H9 (cell line): Measurements from ENCODE around the gene PLEKHA8. TPM values are rescaled to one million over a fixed set of nuclear protein-coding genes. Genes with fewer than 3 reads are reported as not detected.
A peak's percentile ranks its signal among the peaks of the same experiment; 100 is the strongest.

ENCODE experiments used
- DNase-seq: peaks from one replicate; pipeline ENCODE4 v3.0.0-alpha.2; 2017
- H2AFZ ChIP-seq: one replicate; pipeline ENCODE4 v1.6.1; 2013; ENCODE audit warnings: mild to moderate bottlenecking, low read length, control low read depth, moderate library complexity
- H2AK5ac ChIP-seq: 2 replicates; pipeline ENCODE4 v1.6.1; 2013; ENCODE audit warnings: low read length, control low read depth, mixed read lengths; ENCODE audit not compliant: insufficient read length
- H2BK120ac ChIP-seq: one replicate; pipeline ENCODE4 v1.6.1; 2013; ENCODE audit warnings: low read depth, mild to moderate bottlenecking, low read length, control low read depth, inconsistent platforms; ENCODE audit not compliant: poor library complexity, severe bottlenecking
- H2BK12ac ChIP-seq: 2 replicates; pipeline ENCODE4 v1.6.1; 2013; ENCODE audit warnings: low read length, control low read depth, mixed read lengths, low read depth; ENCODE audit not compliant: insufficient read length
- H2BK15ac ChIP-seq: 2 replicates; pipeline ENCODE4 v1.6.1; 2013; ENCODE audit warnings: low read depth, low read length, control low read depth
- H2BK20ac ChIP-seq: one replicate; pipeline ENCODE4 v1.6.1; 2013; ENCODE audit warnings: low read depth, mild to moderate bottlenecking, low read length, control low read depth, inconsistent platforms; ENCODE audit not compliant: poor library complexity, severe bottlenecking
- H2BK5ac ChIP-seq: 2 replicates; pipeline ENCODE4 v1.6.1; 2013; ENCODE audit warnings: low read length, control low read depth, mixed read lengths; ENCODE audit not compliant: insufficient read length
- H3K14ac ChIP-seq: 2 replicates; pipeline ENCODE4 v1.6.1; 2013; ENCODE audit warnings: low read length, control low read depth; ENCODE audit not compliant: insufficient read depth
- H3K18ac ChIP-seq: 2 replicates; pipeline ENCODE4 v1.6.1; 2013; ENCODE audit warnings: low read depth, mild to moderate bottlenecking, mixed read lengths, low read length, control low read depth; ENCODE audit not compliant: insufficient read length
- H3K23ac ChIP-seq: 2 replicates; pipeline ENCODE4 v1.6.1; 2013; ENCODE audit warnings: low read length, control low read depth, mixed read lengths, low read depth; ENCODE audit not compliant: insufficient read length
- H3K23me2 ChIP-seq: 2 replicates; pipeline ENCODE4 v1.6.1; 2013; ENCODE audit warnings: low read depth, mild to moderate bottlenecking, mixed read lengths, low read length, control low read depth; ENCODE audit not compliant: insufficient read length, poor library complexity, severe bottlenecking
- H3K27ac ChIP-seq: 2 replicates; pipeline ENCODE4 v1.5.1; 2013; ENCODE audit warnings: low read length, control low read depth, mixed read lengths, low read depth; ENCODE audit not compliant: insufficient read length
- H3K27me3 ChIP-seq: 2 replicates; pipeline ENCODE4 v1.6.1; 2013; ENCODE audit warnings: low read length, control low read depth, inconsistent platforms; ENCODE audit not compliant: insufficient read depth
- H3K4ac ChIP-seq: 2 replicates; pipeline ENCODE4 v1.6.1; 2013; ENCODE audit warnings: low read depth, mild to moderate bottlenecking, control low read depth, inconsistent platforms, low read length, moderate library complexity
- H3K4me1 ChIP-seq: 2 replicates; pipeline ENCODE4 v1.6.1; 2013; ENCODE audit warnings: low read length, control low read depth, inconsistent platforms; ENCODE audit not compliant: insufficient read depth
- H3K4me2 ChIP-seq: 2 replicates; pipeline ENCODE4 v1.6.1; 2013; ENCODE audit warnings: low read length, control low read depth, mixed read lengths; ENCODE audit not compliant: insufficient read length, insufficient read depth
- H3K56ac ChIP-seq: 2 replicates; pipeline ENCODE4 v1.6.1; 2013; ENCODE audit warnings: low read depth, mild to moderate bottlenecking, mixed read lengths, low read length, control low read depth; ENCODE audit not compliant: insufficient read length
- H3K79me1 ChIP-seq: 2 replicates; pipeline ENCODE4 v1.6.1; 2013; ENCODE audit warnings: low read depth, mild to moderate bottlenecking, moderate library complexity, low read length, control low read depth, inconsistent platforms; ENCODE audit not compliant: insufficient read depth, poor library complexity, severe bottlenecking
- H3K79me2 ChIP-seq: 2 replicates; pipeline ENCODE4 v1.6.1; 2013; ENCODE audit warnings: low read length, control low read depth, inconsistent platforms; ENCODE audit not compliant: insufficient read depth
- H3K9ac ChIP-seq: 2 replicates; pipeline ENCODE4 v1.6.1; 2013; ENCODE audit warnings: low read length, control low read depth, mixed read lengths; ENCODE audit not compliant: insufficient read length; ENCODE audit errors: extremely low read depth
- H3K9me3 ChIP-seq: one replicate; pipeline ENCODE4 v1.6.1; 2013; ENCODE audit warnings: low read depth, low read length, inconsistent platforms; ENCODE audit not compliant: control insufficient read depth
- H3T11ph ChIP-seq: one replicate; pipeline ENCODE4 v1.6.1; 2013; ENCODE audit warnings: mild to moderate bottlenecking, low read length, control low read depth, inconsistent platforms
- H4K20me1 ChIP-seq: one replicate; pipeline ENCODE4 v1.6.1; 2013; ENCODE audit not compliant: control insufficient read depth, insufficient read length, insufficient read depth
- H4K5ac ChIP-seq: 2 replicates; pipeline ENCODE4 v1.6.1; 2013; ENCODE audit warnings: low read depth, mild to moderate bottlenecking, mixed read lengths, low read length, control low read depth; ENCODE audit not compliant: insufficient read length
- H4K8ac ChIP-seq: replicated peaks from 2 replicates; pipeline ENCODE4 v1.6.1; 2013; ENCODE audit warnings: low read length, control low read depth, mixed read lengths, low read depth; ENCODE audit not compliant: insufficient read length
- H4K91ac ChIP-seq: 2 replicates; pipeline ENCODE4 v1.6.1; 2013; ENCODE audit warnings: low read depth, mild to moderate bottlenecking, moderate library complexity, mixed read lengths, low read length, control low read depth; ENCODE audit not compliant: insufficient read length
- H3K27ac Mint-ChIP-seq, 3 experiments: 2 replicates in 2 of 3; 3 replicates in 1 of 3; pipeline ENCODE4 v1.8.0; 2020 to 2021; ENCODE audit warnings: mixed read lengths in 3 of 3, mild to moderate bottlenecking in 1 of 3, moderate library complexity in 1 of 3
- H3K27me3 Mint-ChIP-seq: 2 replicates; pipeline ENCODE4 v1.8.0; 2021; ENCODE audit warnings: low read depth, mild to moderate bottlenecking, moderate library complexity, mixed read lengths
- H3K36me3 Mint-ChIP-seq, 3 experiments: 2 replicates in 2 of 3; 3 replicates in 1 of 3; pipeline ENCODE4 v1.8.0; 2020 to 2021; ENCODE audit warnings: low read depth in 3 of 3, mixed read lengths in 3 of 3; ENCODE audit not compliant: insufficient read depth in 1 of 3
- H3K4me1 Mint-ChIP-seq, 2 experiments: 2 replicates each; pipeline ENCODE4 v1.8.0; 2020; ENCODE audit warnings: mixed read lengths in 2 of 2
- H3K4me3 Mint-ChIP-seq, 2 experiments: 2 replicates in 1 of 2; 3 replicates in 1 of 2; pipeline ENCODE4 v1.8.0; 2020 to 2021; ENCODE audit warnings: mild to moderate bottlenecking in 2 of 2, mixed read lengths in 2 of 2, moderate library complexity in 1 of 2
- H3K9me3 Mint-ChIP-seq, 2 experiments: 2 replicates in 1 of 2; 3 replicates in 1 of 2; pipeline ENCODE4 v1.8.0; 2020; ENCODE audit warnings: mild to moderate bottlenecking in 2 of 2, mixed read lengths in 2 of 2, moderate library complexity in 1 of 2
- WGBS: extraction: QIAGEN DNeasy Blood & Tissue Kit; methylation state at CpG from one replicate; pipeline ENCODE4 v1.1.7; 2013; ENCODE audit warnings: missing lambda C conversion rate, low lambda C conversion rate, mixed read lengths; ENCODE audit not compliant: insufficient read length; ENCODE audit errors: extremely low coverage; 5-methylcytosine and 5-hydroxymethylcytosine counted together
- total RNA-seq: library from RNA; stranded (reverse); gene quantifications from 2 replicates; pipeline ENCODE4 v1.2.1, GENCODE V29; 2021
- TF ChIP-seq, protein P1 (sequence below): fragments of 200-600 bp; sonication (generic); conservative IDR thresholded peaks from 3 replicates; pipeline ENCODE4 v1.8.0; 2021; ENCODE audit warnings: antibody characterized with exemption, mild to moderate bottlenecking

Gene PLEKHA8
- total RNA-seq, 1 experiment from 2014 or later, result 37.0 TPM

GRCh38 chr7:30167901-30168300 is 139.7 kb downstream of the PLEKHA8 start:
- H3K23ac ChIP-seq, result no peak overlapping the region
- Mint-ChIP-seq H3K9me3 (no peaks in the 10 kb centered on the region), H3K27ac (no peak overlapping the region), H3K4me3 (no peak overlapping the region; a peak in 1 of 5 replicates), H3K27me3 (peaks cover 42% of the 10 kb centered on the region), H3K4me1 (peaks cover 59 to 61% of the 10 kb centered on the region in 2 experiments), H3K36me3 (no peaks in the 10 kb centered on the region; a peak in 1 of 7 replicates)
- H3K23me2 ChIP-seq, result no peaks in the 10 kb centered on the region
- no peak overlapping the region for H2BK20ac ChIP-seq
- H4K20me1 ChIP-seq, result no peaks in the 10 kb centered on the region
- H3K4me1 ChIP-seq, result peaks cover 7% of the 10 kb centered on the region; the same call in 1 of the 2 replicates
- no peak overlapping the region for H2AK5ac ChIP-seq
- H3K56ac ChIP-seq, result no peak overlapping the region
- no peak overlapping the region for H3K9ac ChIP-seq
- no peak overlapping the region for H4K5ac ChIP-seq
- H3K79me1 ChIP-seq, result no peaks in the 10 kb centered on the region
- H4K8ac ChIP-seq, result no peak overlapping the region
- no peaks in the 10 kb centered on the region; the same call in 1 of the 2 replicates for H3K27me3 ChIP-seq
- no peak overlapping the region for H2AFZ ChIP-seq
- no peak overlapping the region for H3K4ac ChIP-seq
- H3K79me2 ChIP-seq, result no peaks in the 10 kb centered on the region
- no peak overlapping the region for H3K27ac ChIP-seq
- no peak overlapping the region for H2BK5ac ChIP-seq
- H2BK12ac ChIP-seq, result no peak overlapping the region
- no peak overlapping the region for H3T11ph ChIP-seq
- H3K9me3 ChIP-seq, result no peaks in the 10 kb centered on the region
- H4K91ac ChIP-seq, result no peak overlapping the region
- H3K14ac ChIP-seq, result no peak overlapping the region
- no peak overlapping the region for H2BK15ac ChIP-seq
- TF ChIP-seq, protein P1, sequence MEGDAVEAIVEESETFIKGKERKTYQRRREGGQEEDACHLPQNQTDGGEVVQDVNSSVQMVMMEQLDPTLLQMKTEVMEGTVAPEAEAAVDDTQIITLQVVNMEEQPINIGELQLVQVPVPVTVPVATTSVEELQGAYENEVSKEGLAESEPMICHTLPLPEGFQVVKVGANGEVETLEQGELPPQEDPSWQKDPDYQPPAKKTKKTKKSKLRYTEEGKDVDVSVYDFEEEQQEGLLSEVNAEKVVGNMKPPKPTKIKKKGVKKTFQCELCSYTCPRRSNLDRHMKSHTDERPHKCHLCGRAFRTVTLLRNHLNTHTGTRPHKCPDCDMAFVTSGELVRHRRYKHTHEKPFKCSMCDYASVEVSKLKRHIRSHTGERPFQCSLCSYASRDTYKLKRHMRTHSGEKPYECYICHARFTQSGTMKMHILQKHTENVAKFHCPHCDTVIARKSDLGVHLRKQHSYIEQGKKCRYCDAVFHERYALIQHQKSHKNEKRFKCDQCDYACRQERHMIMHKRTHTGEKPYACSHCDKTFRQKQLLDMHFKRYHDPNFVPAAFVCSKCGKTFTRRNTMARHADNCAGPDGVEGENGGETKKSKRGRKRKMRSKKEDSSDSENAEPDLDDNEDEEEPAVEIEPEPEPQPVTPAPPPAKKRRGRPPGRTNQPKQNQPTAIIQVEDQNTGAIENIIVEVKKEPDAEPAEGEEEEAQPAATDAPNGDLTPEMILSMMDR, result no peak
- DNase-seq, result no peak
- no CpG with 5 or more reads among the region's 6 CpGs for WGBS
- H2BK120ac ChIP-seq, result no peak overlapping the region
- peak overlapping the region; percentile 50 for H3K4me2 ChIP-seq
- H3K18ac ChIP-seq, result no peak overlapping the region
